NT2/D1 (cell line): Measurements from ENCODE around the gene SURF4.
A peak's percentile ranks its signal among the peaks of the same experiment; 100 is the strongest.

Experiments
- DNase-seq: peaks from one replicate; pipeline ENCODE4 v3.0.0-alpha.2; 2011; ENCODE audit warnings: low read depth, low spot score
- H3K27me3 ChIP-seq: 2 replicates; pipeline ENCODE4 v1.6.0; 2011; ENCODE audit warnings: mild to moderate bottlenecking; ENCODE audit not compliant: insufficient read length, insufficient read depth
- H3K36me3 ChIP-seq: 2 replicates; pipeline ENCODE4 v1.6.1; 2011; ENCODE audit warnings: mild to moderate bottlenecking, low read length, mixed read lengths; ENCODE audit not compliant: insufficient read depth, insufficient read length
- H3K4me1 ChIP-seq: 2 replicates; pipeline ENCODE4 v1.5.1; 2011; ENCODE audit not compliant: insufficient read depth, insufficient read length
- H3K4me3 ChIP-seq: 2 replicates; pipeline ENCODE4 v1.5.1; 2011; ENCODE audit warnings: low read depth; ENCODE audit not compliant: insufficient read length
- H3K9ac ChIP-seq: 2 replicates; pipeline ENCODE4 v1.6.0; 2011; ENCODE audit warnings: low read depth; ENCODE audit not compliant: insufficient read length
- H3K9me3 ChIP-seq: 2 replicates; pipeline ENCODE4 v1.5.1; 2011; ENCODE audit warnings: mild to moderate bottlenecking, low read length; ENCODE audit not compliant: insufficient read depth
- SUZ12 ChIP-seq: IDR thresholded peaks from 2 replicates; pipeline ENCODE4 v1.6.1; 2011; ENCODE audit not compliant: insufficient read length, insufficient read depth; ENCODE audit errors: extremely low read depth
- YY1 ChIP-seq: IDR thresholded peaks from 2 replicates; pipeline ENCODE4 v1.6.1; 2011; ENCODE audit not compliant: insufficient read length, insufficient read depth
- ZNF274 ChIP-seq: IDR thresholded peaks from 2 replicates; pipeline ENCODE4 v1.6.1; 2011; ENCODE audit warnings: mild to moderate bottlenecking, low read depth, low read length

Gene SURF4

DNA sequence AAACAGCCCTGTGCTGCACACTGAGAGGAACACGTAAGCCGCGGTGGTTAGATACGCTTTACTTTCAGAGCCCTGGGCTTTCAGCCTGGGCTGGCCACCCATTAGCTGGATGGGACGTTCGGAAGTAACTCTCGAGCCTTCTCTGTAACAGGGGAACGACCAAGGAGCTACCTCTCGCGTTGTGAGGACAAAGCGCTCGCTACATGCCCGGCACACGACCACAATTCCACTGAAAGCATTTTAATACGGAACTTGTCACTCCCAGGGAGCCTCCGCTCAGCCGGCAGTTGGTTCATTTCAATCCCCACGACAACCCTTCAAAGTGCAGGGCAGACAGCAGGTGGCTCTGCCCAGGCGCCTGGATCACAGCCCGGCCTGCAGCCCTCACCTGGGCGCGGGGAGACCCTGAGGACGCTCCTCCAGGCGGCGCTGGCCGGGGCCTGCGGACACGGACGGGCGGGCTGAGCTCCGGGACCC lies 19.9 kb downstream of the SURF4 start:
- DNase-seq = no peak
- no peak for TF ChIP-seq SUZ12
- no peak for TF ChIP-seq ZNF274
- no peak for TF ChIP-seq YY1
- Histone ChIP-seq H3K36me3 (peaks cover 82% of the 10 kb centered on the region), H3K9ac (peak overlapping the region; percentile 81), H3K9me3 (no peaks in the 10 kb centered on the region), H3K4me1 (peaks cover 18% of the 10 kb centered on the region), H3K27me3 (no peaks in the 10 kb centered on the region), H3K4me3 (peak overlapping the region; percentile 63)

DNA sequence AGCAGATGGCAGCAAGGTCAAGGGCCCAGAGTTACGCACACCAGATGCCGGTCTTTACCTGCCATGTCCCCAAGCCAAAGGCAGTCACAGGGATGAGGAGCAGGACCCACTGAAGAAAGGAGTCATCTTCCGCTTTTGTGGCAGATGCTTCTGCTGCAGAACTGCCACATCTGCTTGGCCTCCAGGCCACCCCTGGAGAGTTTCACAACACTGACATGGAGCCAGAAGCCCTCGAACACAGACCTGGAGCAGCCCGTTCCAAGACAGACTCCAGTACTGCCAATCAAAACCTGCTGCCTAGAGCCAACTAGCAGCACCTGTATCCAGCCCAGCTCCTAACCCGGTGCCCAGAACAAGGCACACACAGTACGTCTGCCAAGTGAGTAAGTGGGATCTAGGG lies 21.1 kb downstream of the SURF4 start:
- H3K27me3 ChIP-seq = no peaks in the 10 kb centered on the region
- peaks cover 23% of the 10 kb centered on the region for H3K4me1 ChIP-seq
- H3K36me3 ChIP-seq = peaks cover 82% of the 10 kb centered on the region
- no peak overlapping the region for H3K4me3 ChIP-seq
- no peak for DNase-seq
- no peak overlapping the region for H3K9ac ChIP-seq
- H3K9me3 ChIP-seq = no peaks in the 10 kb centered on the region
- TF ChIP-seq YY1 (no peak), ZNF274 (no peak), SUZ12 (no peak)

DNA sequence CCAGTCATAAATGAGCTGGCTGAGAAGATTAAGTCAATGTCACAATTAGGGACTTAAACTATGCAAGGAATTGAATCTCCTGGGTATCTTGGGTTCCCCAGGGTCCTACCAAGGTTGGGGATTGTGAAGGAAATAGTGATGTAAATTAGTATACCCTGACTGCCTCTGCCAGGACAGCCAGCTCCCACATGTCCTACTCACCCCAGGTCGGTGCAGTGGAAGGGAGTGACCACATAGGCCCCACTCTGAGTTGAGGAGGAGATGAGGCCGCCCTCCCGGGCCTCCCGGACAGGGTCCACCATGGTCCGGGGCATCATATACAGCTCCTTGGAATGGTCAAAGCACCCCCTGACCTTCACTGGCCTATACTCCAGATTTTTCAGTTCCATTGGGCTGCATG lies 22.3 kb downstream of the SURF4 start:
- H3K27me3 ChIP-seq = no peaks in the 10 kb centered on the region
- no peak for DNase-seq
- peaks cover 16% of the 10 kb centered on the region for H3K4me1 ChIP-seq
- no peak for TF ChIP-seq SUZ12
- TF ChIP-seq YY1 = no peak
- TF ChIP-seq ZNF274 = no peak
- no peak overlapping the region for H3K4me3 ChIP-seq
- H3K9me3 ChIP-seq = no peaks in the 10 kb centered on the region
- no peak overlapping the region for H3K9ac ChIP-seq
- H3K36me3 ChIP-seq = peaks cover 82% of the 10 kb centered on the region

DNA sequence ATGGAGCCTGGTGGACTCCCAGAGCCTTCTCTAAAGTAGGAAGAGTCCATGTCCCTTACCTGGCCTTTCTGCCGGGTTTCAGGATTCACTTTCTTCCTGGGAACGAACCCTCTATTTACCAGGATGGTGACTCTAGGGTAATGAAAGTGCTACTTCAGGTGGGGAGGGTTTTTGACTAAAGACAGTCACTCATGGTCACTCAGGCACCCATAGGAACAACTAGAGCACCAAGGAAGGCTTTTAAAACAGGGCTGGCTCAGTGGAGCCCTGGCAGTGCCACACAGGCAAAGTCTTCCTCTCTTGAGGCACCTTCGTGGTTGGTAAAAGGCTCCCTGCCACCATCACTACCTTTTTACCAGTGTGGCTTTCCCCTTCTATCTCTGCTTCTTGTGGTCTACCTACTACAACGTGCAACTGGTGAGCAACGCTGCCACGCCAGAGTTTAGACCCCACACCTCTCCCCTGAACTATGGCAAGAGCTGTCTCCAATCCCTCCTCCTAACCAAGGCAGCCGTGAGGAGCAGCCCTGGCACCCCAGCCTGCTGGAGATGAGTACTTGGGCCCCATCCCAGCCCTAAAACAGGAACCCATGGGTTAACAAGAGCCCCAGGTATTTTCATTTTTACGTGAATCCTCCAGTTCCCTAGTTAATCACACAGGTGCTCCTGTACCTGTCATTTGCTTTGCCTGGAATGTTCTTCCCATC lies 23.1 kb downstream of the SURF4 start:
- peaks cover 79% of the 10 kb centered on the region for H3K36me3 ChIP-seq
- H3K9ac ChIP-seq = no peak overlapping the region
- H3K27me3 ChIP-seq = no peaks in the 10 kb centered on the region
- no peak overlapping the region for H3K4me3 ChIP-seq
- no peaks in the 10 kb centered on the region for H3K9me3 ChIP-seq
- no peak for DNase-seq
- peaks cover 12% of the 10 kb centered on the region for H3K4me1 ChIP-seq
- TF ChIP-seq ZNF274 = no peak
- TF ChIP-seq YY1 = no peak
- TF ChIP-seq SUZ12 = no peak

DNA sequence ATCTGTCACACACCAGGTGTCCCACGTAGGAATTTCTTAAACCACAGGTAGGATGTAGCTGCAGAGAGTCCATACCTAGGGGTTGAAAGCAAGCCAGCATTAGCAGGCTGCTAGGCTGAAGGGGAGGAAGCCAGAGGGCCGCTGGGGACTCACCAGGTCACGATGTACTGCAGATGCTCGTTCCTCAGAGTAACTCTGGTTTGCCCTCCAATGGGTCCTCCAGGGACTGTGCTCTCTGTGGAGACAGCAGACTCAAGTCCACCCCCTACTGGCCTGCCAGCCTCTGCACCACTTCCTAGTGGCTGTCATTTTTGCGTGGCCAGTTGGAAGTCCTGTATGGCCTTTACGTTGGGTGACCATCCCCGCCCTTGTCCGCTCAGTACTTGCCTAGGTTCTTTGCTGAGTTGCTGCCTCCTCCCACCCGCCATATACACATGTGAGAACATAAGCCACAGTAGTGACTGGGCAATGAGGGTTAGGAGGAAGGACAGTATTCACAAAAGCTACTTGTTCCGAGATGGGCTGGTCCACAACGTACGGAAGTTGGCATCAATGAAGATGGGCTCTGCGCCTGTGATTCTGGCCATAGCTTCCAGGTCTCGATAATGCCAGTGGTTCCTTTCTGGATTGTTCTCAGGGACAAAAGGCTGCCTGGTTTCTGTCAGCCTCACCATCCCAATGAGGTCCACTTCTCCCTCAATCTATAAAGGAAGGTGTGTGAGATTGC lies 23.8 kb downstream of the SURF4 start:
- no peak overlapping the region for H3K4me3 ChIP-seq
- H3K9me3 ChIP-seq = no peaks in the 10 kb centered on the region
- no peak overlapping the region for H3K9ac ChIP-seq
- peak; percentile 82 for DNase-seq
- H3K4me1 ChIP-seq = peaks cover 9% of the 10 kb centered on the region
- TF ChIP-seq YY1 (no peak), SUZ12 (no peak), ZNF274 (no peak)
- H3K27me3 ChIP-seq = no peaks in the 10 kb centered on the region
- H3K36me3 ChIP-seq = peaks cover 72% of the 10 kb centered on the region

DNA sequence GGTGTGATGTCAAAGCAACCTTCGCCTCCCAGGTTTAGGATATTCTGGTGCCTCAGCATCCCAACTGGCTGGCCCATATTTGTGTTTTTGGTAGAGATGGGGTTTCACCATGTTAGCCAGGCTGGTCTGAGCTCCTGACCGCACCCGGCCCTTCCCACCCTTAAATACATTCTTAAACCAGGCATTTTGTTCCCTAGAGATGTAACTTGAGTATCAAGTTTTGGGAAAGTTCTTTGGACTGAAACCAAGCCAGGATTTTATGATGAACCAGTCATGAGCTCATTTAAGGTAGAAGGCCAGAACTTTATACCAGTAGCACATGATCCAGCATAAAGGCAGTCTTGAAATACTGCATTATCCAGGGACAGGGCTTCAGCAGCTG lies 24.3 kb downstream of the SURF4 start:
- H3K9me3 ChIP-seq = no peaks in the 10 kb centered on the region
- H3K9ac ChIP-seq = no peak overlapping the region
- H3K36me3 ChIP-seq = peaks cover 72% of the 10 kb centered on the region
- H3K27me3 ChIP-seq = no peaks in the 10 kb centered on the region
- H3K4me3 ChIP-seq = no peak overlapping the region
- H3K4me1 ChIP-seq = peaks cover 11% of the 10 kb centered on the region
- TF ChIP-seq YY1 (no peak), ZNF274 (no peak), SUZ12 (no peak)
- no peak for DNase-seq

DNA sequence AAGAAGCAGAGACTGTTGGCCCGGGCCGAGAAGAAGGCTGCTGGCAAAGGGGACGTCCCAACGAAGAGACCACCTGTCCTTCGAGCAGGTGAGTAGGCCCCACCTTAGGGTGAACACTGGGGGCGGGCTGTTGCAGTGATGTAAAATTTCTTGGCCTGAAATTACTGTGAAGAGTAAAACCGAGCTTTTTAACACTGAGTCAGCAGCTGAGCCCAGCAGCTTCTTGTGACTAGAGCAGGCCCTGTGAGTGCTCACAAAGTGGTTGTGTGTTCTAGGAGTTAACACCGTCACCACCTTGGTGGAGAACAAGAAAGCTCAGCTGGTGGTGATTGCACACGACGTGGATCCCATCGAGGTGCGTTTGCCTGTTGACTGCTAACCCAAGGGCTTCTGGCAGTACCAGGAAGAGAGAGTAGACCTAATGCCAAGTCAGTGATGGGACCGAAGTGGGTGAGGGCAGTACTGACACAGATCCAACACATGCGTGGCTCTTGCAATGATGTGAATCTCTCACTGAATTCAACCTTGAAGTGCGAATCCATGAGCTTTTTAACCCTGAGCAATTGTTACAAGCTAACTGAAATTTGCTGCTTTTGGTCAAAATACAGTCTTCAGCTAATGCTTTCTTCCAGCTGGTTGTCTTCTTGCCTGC lies 25.8 kb downstream of the SURF4 start:
- Histone ChIP-seq H3K9ac (peak overlapping the region; percentile 70), H3K4me1 (peaks cover 19% of the 10 kb centered on the region), H3K9me3 (no peaks in the 10 kb centered on the region), H3K4me3 (peak overlapping the region; percentile 99), H3K36me3 (peaks cover 86% of the 10 kb centered on the region), H3K27me3 (no peaks in the 10 kb centered on the region)
- DNase-seq = no peak
- no peak for TF ChIP-seq ZNF274
- TF ChIP-seq SUZ12 = no peak
- TF ChIP-seq YY1 = no peak
